WERI-Rb-1 (cell line): ENCODE measurements around the gene AP4M1.
"Not testable (repeated sequence)": the region's sequence is repeated elsewhere in the genome, so short reads cannot be mapped to it uniquely, and the experiment has no call there.

Experiments
- DNase-seq: peaks from one replicate; pipeline ENCODE4 v3.0.0-alpha.2; 2020
- H3K27ac ChIP-seq: fragments of 250-450 bp; sonication (Bioruptor Pico); 2 replicates; pipeline ENCODE4 v1.5.1; 2020; ENCODE audit warnings: mild to moderate bottlenecking, moderate library complexity
- H3K27me3 ChIP-seq: fragments of 250-450 bp; sonication (Bioruptor Pico); 2 replicates; pipeline ENCODE4 v1.5.1; 2021; ENCODE audit warnings: mild to moderate bottlenecking, low read depth, moderate library complexity; ENCODE audit not compliant: insufficient read depth, severe bottlenecking
- H3K36me3 ChIP-seq: fragments of 250-450 bp; sonication (Bioruptor Pico); 2 replicates; pipeline ENCODE4 v1.5.1; 2020; ENCODE audit warnings: mild to moderate bottlenecking, moderate library complexity
- H3K4me3 ChIP-seq: 2 replicates; pipeline ENCODE4 v1.5.1; 2011; ENCODE audit warnings: low read depth, mild to moderate bottlenecking, control low read depth, low read length
- H3K9me3 ChIP-seq: fragments of 250-450 bp; sonication (Bioruptor Pico); 2 replicates; pipeline ENCODE4 v1.5.1; 2021; ENCODE audit warnings: mild to moderate bottlenecking, moderate library complexity; ENCODE audit not compliant: severe bottlenecking
- TF ChIP-seq, protein P1 (sequence below): IDR thresholded peaks from 2 replicates; pipeline ENCODE4 v1.5.1; 2011; ENCODE audit warnings: low read depth, mild to moderate bottlenecking, control low read depth, inconsistent platforms, low read length

The AP4M1 gene

DNA sequence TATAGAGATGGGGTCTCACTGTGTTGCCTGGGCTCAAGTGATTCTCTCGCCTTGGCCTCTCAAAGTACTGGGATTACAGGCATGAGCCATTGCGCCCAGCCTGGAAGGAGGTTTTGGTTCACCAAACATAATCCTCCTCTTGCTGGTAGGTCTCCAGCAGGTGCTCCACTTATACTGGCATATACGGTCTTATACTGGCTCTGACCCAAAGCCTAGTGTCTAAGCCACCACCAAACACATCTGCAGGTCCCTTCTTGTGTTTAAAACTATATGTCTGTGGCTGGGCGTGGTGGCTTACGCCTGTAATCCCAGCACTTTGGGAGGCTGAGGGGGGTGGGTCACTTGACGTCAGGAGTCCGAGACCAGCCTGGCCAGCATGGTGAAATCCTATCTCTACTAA lies 30.7 kb downstream of the AP4M1 start:
- H3K36me3 ChIP-seq: no peaks in the 10 kb centered on the region
- DNase-seq: no peak
- H3K27ac ChIP-seq: no peak overlapping the region
- no peaks in the 10 kb centered on the region for H3K9me3 ChIP-seq
- H3K27me3 ChIP-seq: no peaks in the 10 kb centered on the region
- TF ChIP-seq, protein P1, sequence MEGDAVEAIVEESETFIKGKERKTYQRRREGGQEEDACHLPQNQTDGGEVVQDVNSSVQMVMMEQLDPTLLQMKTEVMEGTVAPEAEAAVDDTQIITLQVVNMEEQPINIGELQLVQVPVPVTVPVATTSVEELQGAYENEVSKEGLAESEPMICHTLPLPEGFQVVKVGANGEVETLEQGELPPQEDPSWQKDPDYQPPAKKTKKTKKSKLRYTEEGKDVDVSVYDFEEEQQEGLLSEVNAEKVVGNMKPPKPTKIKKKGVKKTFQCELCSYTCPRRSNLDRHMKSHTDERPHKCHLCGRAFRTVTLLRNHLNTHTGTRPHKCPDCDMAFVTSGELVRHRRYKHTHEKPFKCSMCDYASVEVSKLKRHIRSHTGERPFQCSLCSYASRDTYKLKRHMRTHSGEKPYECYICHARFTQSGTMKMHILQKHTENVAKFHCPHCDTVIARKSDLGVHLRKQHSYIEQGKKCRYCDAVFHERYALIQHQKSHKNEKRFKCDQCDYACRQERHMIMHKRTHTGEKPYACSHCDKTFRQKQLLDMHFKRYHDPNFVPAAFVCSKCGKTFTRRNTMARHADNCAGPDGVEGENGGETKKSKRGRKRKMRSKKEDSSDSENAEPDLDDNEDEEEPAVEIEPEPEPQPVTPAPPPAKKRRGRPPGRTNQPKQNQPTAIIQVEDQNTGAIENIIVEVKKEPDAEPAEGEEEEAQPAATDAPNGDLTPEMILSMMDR: no peak
- H3K4me3 ChIP-seq: no peak overlapping the region

DNA sequence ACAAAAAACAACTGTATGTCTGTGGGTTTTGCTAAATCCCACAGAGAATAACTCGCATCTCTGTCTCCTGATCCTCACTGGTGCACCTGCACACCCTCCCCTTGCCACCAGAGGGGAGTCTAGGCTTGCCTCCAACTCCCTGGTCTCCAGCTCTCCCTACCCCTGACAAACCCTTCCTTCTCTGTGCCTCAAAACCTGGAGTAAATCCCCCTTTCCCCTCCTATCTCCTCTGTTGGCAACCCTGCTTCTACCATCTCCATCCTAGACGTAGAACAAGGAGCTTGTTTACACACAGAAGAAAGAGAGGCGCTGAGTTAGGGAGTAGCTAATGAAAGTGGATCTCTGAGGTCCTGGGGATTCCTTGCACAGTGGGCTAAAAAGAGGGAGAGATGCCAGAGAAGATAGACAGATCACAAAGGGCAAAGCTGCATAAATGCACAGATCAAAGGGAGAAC lies 31.3 kb downstream of the AP4M1 start:
- TF ChIP-seq, protein P1: peak; percentile 97
- Histone ChIP-seq H3K36me3 (no peaks in the 10 kb centered on the region), H3K9me3 (no peaks in the 10 kb centered on the region), H3K27ac (no peak overlapping the region), H3K4me3 (no peak overlapping the region), H3K27me3 (no peaks in the 10 kb centered on the region)
- peak; percentile 75 for DNase-seq

DNA sequence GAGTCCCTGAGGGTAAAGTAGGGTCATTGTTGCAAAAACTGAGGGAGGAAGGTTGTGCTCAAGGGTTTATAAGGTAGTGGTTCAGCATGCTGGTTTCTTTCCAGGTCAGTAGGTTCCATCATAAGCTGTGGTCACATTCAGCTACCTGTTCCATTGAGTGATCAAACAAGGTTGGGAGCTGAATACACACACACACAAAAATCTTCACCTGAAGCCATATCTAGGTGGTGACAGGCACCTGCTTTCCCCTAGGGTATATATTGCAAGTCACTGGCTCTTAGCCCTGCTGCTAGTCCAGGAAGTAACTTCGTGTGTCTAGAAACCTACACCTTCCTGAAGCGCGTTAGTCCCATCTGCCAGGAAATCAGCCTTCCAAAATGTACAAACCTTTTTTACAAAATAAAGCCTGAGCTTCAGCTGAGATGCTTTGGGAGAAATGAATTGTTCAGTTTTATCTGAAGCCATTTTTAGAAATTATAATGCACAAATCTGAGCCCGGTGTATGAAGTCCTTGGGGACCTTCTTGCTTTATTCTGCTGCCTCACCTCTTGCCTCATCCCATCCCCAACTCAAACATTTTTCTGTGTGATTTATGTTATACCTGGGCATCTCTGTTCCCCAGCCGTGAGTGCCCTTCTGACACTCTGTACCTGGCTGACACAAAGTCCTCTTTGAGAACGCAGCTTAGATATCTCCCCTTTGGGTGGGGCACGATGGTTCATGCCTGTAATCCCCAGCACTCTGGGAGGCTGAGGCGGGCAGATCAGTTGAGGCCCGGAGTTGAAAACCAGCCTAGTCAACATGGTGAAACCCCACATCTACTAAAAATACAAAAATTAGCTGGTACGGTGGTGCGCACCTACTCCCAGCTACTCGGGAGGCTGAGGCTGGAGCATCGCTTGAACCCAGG lies 36.7 kb downstream of the AP4M1 start:
- H3K27ac ChIP-seq: no peak overlapping the region
- TF ChIP-seq, protein P1: no peak
- H3K4me3 ChIP-seq: no peak overlapping the region
- DNase-seq: no peak
- no peaks in the 10 kb centered on the region for H3K9me3 ChIP-seq
- H3K27me3 ChIP-seq: no peaks in the 10 kb centered on the region
- no peaks in the 10 kb centered on the region for H3K36me3 ChIP-seq

- no peak for DNase-seq
Observed at GRCh38 chr7:100141555-100141949, 40.1 kb downstream of the AP4M1 start.

GRCh38 chr7:100142461-100142860 lies 41.0 kb downstream of the AP4M1 start:
- no peaks in the 10 kb centered on the region for H3K9me3 ChIP-seq

More at GRCh38 chr7:100141555-100141949, 40.1 kb downstream of the AP4M1 start:
- H3K27me3 ChIP-seq: no peaks in the 10 kb centered on the region
- no peak overlapping the region for H3K4me3 ChIP-seq
- no peaks in the 10 kb centered on the region for H3K9me3 ChIP-seq
- H3K27ac ChIP-seq: no peak overlapping the region
- TF ChIP-seq, protein P1: no peak
- no peaks in the 10 kb centered on the region for H3K36me3 ChIP-seq

DNA sequence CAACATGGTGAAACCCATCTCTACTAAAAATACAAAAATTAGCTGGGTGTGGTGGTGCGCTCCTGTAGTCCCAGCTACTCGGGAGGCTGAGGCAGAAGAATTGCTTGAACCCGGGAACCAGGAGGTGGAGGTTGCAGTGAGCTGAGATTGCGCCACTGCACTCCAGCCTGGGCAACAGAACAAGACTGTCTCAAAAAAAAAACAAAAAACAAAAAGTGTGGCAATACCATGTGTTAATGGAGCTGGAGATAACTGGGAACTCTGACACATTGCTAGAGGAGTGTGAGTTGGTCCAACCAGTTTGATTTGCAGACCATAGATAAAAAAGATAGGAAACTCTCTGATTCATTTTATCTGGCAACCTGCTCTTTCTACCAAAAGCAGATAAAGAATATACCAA lies 44.9 kb downstream of the AP4M1 start:
- DNase-seq, H3K27me3 ChIP-seq, H3K4me3 ChIP-seq, H3K27ac ChIP-seq, H3K36me3 ChIP-seq, H3K9me3 ChIP-seq: not testable (repeated sequence)

More at GRCh38 chr7:100142461-100142860, 41.0 kb downstream of the AP4M1 start:
- Histone ChIP-seq H3K4me3 (no peak overlapping the region), H3K36me3 (no peaks in the 10 kb centered on the region), H3K27me3 (no peaks in the 10 kb centered on the region), H3K27ac (no peak overlapping the region)
- no peak for DNase-seq
- TF ChIP-seq, protein P1: no peak
